Measurements from ENCODE around the gene ATG10. TPM values are rescaled to one million over a fixed set of nuclear protein-coding genes. Genes with fewer than 3 reads are reported as not detected.
"Not testable (repeated sequence)": the region's sequence is repeated elsewhere in the genome, so short reads cannot be mapped to it uniquely, and the experiment has no call there.

ATG10 gene
- polyA plus RNA-seq, 6 donors from 2014 or later: 3.9 to 14.5 (median 6.5) TPM

DNA sequence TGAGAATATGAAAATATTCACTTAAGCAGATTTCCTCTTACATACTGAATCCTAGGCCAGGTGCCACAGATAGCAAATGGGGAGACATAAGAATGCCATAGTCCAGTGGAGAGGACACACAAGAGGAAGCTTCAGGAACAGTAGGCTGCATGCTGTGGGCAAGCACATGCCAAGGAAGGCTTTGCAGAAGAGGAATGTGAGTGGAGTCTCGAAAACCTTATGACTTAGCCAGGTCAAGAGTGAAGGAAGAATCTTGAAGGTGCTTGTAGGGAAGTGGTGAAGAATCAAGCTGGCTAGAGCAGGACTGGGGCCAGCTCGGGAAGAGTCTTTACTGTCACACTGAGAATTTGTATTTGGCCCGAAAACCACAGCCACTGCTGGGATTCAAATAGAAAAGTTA is 285.9 kb downstream of the ATG10 start:
- ATAC-seq (ENCODE audit: low read depth in 2 of 2) (no peak), DNase-seq (no peak)
- H3K4me1 Mint-ChIP-seq: no peaks in the 10 kb centered on the region
- no peaks in the 10 kb centered on the region for H3K36me3 Mint-ChIP-seq
- no peaks in the 10 kb centered on the region for H3K9me3 Mint-ChIP-seq
- no peaks in the 10 kb centered on the region for H3K27me3 Mint-ChIP-seq
- no peak overlapping the region for H3K4me3 Mint-ChIP-seq
- H3K27ac Mint-ChIP-seq: no peak overlapping the region

DNA sequence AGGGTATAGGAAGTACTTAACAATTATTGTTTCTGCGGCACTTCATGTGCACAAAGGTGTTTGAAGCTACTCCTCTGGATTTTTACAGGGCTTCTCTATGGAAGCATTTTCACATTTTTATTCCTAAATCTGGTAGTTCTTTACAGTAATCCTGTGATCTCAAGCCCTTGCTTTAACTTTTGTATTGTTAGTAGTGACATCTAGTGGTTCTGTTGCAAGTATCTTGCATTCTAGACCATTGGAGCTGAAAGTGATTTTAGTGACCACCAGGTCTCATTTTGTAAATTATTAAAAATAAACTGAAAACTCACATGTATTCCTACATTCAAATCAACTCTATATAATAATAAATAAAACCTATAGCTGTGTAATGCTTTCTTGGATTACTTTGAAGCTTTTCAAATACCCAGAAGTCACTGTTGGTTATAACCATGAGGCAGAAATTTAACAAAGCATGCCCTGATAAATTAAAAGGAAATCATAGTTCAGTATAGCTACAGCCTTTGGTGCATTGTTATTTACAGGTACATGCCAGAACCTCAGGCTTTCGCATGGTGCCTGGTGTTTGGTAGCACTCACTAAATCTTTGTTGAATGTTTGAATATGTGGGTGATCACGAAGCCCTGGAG is 287.5 kb downstream of the ATG10 start:
- Mint-ChIP-seq H3K27me3 (no peaks in the 10 kb centered on the region), H3K4me1 (no peaks in the 10 kb centered on the region), H3K27ac (no peak overlapping the region), H3K4me3 (no peak overlapping the region), H3K36me3 (no peaks in the 10 kb centered on the region), H3K9me3 (no peaks in the 10 kb centered on the region)
- no peak for DNase-seq
- ATAC-seq (ENCODE audit: low read depth in 2 of 2): no peak

DNA sequence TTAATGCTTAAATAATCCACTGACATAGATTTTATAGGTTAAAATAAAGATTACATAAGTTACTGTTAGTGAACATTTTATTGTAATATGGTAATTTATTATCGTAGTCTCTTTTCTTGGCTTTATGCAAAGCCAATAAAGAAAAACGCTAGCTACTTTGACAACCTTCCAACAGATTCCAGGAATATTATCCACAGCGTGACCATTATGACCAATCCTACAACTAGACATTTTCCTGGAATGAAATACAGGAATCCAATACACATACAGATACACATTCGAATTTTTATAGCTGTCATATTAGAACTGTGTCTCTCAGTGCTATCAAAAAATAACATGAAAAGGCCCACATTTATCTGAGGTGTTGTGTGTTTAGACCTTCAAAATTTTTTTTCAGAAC is 293.2 kb downstream of the ATG10 start:
- peaks cover 0 to 10% of the 10 kb centered on the region in 2 donors for H3K36me3 Mint-ChIP-seq
- H3K4me1 Mint-ChIP-seq: peaks cover 0 to 4% (median 0%) of the 10 kb centered on the region in 3 donors
- peaks cover 0 to 22% (median 10%) of the 10 kb centered on the region in 7 donors for H3K9me3 Mint-ChIP-seq
- ATAC-seq (ENCODE audit: low read depth in 2 of 2): no peak
- H3K4me3 Mint-ChIP-seq: no peak overlapping the region
- H3K27ac Mint-ChIP-seq: no peak overlapping the region
- H3K27me3 Mint-ChIP-seq: no peaks in the 10 kb centered on the region
- no peak for DNase-seq

DNA sequence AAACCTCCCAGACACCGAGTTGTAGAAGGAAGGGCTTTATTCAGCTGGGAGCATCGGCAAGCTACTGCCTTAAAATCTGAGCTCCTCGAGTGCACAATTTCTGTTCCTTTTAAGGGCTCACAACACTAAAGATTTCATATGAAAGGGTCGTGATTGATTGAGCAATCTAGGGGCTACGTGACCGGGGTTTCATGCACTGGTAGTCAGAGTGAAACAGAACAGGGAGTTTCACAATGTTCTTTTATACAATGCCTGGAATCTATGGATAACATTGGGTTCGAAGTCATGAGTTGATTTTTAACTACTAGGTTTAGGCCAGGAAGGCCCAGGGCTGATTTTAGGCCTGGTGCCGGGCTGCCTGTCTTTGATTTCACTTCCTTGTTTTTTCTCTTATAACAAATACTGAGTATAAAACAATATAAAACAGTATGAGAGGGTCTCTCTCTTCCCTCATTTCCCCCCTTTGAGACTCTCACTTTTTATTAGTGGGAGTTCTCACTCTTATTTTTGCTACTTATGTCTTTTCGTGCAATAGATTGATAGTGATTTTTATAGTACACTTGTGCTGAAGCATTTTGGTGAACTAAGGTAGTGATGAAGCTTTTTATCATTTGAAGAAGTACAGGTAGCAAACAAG is 295.6 kb downstream of the ATG10 start:
- not testable (repeated sequence) for DNase-seq; H3K27ac Mint-ChIP-seq; H3K4me1 Mint-ChIP-seq; ATAC-seq (ENCODE audit: low read depth in 2 of 2); H3K27me3 Mint-ChIP-seq; H3K36me3 Mint-ChIP-seq; H3K4me3 Mint-ChIP-seq
- peaks cover 0 to 22% (median 10%) of the 10 kb centered on the region in 7 donors for H3K9me3 Mint-ChIP-seq

DNA sequence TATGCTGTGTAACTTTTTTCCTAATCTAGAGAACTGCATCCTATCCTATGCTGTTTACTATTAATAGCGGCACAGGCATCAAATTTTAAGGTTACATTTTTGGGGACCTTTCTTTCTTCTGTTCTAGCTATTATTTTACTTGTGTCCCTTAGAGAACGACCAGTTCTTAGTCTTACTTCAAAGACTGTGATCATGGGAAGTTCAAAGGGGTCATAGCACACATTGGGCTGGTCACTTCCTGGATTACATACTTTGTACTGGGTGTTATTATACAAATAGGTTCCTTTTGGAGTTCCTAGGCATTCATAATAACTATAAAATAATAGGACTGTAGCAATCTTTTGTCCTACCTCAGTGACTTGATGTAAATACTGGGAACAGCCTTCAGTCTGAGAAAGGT is 297.5 kb downstream of the ATG10 start:
- not testable (repeated sequence) for DNase-seq; H3K27ac Mint-ChIP-seq; ATAC-seq (ENCODE audit: low read depth in 2 of 2); H3K27me3 Mint-ChIP-seq; H3K4me3 Mint-ChIP-seq
- H3K9me3 Mint-ChIP-seq: peaks cover 0 to 22% (median 10%) of the 10 kb centered on the region in 7 donors
- peaks cover 16 to 25% (median 23%) of the 10 kb centered on the region in 3 donors for H3K4me1 Mint-ChIP-seq
- H3K36me3 Mint-ChIP-seq: peaks cover 14 to 17% of the 10 kb centered on the region in 2 donors

DNA sequence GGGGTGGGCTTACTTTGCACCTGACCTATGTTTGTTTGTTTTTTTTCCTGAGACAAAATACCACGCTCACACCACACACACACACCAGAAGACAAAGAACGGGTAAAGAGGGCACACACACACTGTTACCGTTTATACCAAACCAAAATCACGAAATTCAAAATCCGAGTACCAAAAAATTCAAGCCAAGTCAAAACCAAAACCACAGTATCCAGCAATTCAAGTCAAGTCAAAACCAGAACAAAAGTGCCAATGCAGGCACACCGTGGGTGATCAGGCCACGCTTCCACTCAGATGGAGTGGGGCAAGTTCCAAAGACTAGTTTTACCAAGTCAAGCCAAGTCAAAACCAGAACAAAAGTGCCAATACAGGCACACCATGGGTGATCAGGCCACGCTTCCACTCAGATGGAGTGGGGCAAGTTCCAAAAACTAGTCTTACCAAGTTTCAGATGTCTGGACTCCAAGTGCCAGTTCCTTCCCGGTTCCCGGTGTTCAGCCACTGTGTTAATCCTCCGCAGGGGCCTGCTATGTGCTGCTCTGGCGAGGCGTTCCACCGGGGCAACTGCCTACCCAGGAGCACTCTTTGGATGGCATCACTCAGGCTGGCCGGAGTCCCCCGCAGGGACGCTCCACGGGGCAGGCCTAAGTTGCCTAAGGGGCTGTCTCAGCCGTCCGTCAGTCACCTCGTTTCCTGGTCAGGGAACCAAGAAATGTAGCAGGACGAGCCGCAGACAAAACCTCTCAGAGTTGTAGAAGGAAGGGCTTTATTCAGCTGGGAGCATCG is 300.9 kb downstream of the ATG10 start:
- H3K4me1 Mint-ChIP-seq: peaks cover 31 to 46% (median 45%) of the 10 kb centered on the region in 3 donors

DNA sequence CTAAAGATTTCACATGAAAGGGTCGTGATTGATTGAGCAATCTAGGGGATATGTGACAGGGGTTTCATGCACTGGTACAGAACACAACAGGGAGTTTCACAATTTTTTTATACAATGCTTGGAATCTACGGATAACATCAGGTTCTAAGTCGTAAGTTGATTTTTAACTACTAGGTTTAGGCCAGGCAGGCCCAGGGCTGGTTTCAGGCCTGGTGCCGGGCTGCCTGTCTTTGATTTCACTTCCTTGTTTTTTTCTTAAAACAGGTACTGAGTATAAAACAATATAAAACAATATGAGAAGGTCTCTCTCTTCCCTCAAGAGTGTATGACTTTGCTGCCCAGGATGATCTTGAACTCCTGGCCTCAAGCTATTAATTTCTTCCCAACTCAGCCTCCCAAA is 301.6 kb downstream of the ATG10 start:
- DNase-seq (peak; percentile 56), ATAC-seq (ENCODE audit: low read depth in 2 of 2) (peak in 1 of 2 donors; percentile 2)
- peak overlapping the region; percentile 72 to 99 (median 93) for H3K27ac Mint-ChIP-seq
- peak overlapping the region in 7 of 8 donors; percentile 15 to 76 (median 64) for H3K4me3 Mint-ChIP-seq
- peaks cover 35 to 50% (median 49%) of the 10 kb centered on the region in 3 donors for H3K4me1 Mint-ChIP-seq
- not testable (repeated sequence) for H3K27me3 Mint-ChIP-seq, H3K9me3 Mint-ChIP-seq
- H3K36me3 Mint-ChIP-seq: peaks cover 28 to 31% of the 10 kb centered on the region in 2 donors

More for the DNA sequence above, 300.9 kb downstream of the ATG10 start:
- Mint-ChIP-seq H3K9me3 (peaks cover 0 to 11% (median 2%) of the 10 kb centered on the region in 7 donors), H3K4me3 (peak overlapping the region in 3 of 8 donors; percentile 47 to 76 (median 56)), H3K27ac (peak overlapping the region; percentile 72 to 99 (median 93)), H3K36me3 (peaks cover 28 to 32% of the 10 kb centered on the region in 2 donors)
- H3K27me3 Mint-ChIP-seq; DNase-seq; ATAC-seq (ENCODE audit: low read depth in 2 of 2): not testable (repeated sequence)

DNA sequence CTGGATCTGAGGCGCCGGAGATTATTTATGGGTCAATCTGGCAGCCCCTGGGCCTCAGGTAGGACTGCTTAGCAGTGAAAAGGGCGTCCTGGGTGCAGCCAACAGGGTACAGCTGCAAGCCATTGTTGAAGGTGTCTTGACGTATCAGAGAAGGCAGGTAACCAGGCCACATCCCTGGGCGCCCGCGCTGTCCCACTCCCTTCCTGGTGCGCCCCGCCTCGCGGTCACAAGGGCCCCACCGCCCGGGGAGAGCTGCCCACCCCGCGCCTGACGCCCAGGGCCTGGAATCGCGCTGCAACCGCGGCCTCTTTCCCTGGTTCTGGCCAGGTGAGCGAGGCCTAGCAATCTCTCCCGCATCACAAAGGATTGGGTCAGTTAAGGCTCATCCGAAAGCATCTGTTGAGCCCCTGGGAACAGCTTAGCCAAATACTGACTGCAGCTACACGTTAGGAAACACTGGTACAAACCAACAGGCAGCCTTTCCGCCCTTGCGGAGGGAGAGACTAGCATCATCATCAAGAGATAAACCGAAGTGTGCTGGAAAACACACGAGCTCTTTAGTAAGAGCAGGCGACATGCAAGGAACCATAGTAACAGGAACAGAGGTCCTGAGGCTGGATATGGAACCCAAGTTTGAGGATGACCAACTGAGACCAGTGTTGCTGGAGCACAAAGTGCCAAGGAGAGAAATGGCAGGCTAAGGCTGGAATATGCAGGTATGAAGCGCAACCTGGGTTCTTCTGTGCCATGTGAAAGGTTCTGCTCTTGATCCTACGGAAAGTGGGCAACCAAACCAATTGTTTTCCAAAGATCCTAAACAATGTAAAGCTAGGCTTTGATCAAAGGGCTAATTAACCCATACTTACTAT is 302.8 kb downstream of the ATG10 start:
- Mint-ChIP-seq H3K9me3 (peaks cover 0 to 2% (median 0%) of the 10 kb centered on the region in 7 donors), H3K36me3 (peaks cover 22 to 28% of the 10 kb centered on the region in 2 donors), H3K27me3 (no peaks in the 10 kb centered on the region), H3K27ac (peak overlapping the region in 5 of 6 donors; percentile 64 to 95 (median 92)), H3K4me1 (peaks cover 42 to 59% (median 57%) of the 10 kb centered on the region in 3 donors), H3K4me3 (peak overlapping the region in 3 of 8 donors; percentile 20 to 68 (median 67))
- ATAC-seq (ENCODE audit: low read depth in 2 of 2) (no peak), DNase-seq (no peak)

DNA sequence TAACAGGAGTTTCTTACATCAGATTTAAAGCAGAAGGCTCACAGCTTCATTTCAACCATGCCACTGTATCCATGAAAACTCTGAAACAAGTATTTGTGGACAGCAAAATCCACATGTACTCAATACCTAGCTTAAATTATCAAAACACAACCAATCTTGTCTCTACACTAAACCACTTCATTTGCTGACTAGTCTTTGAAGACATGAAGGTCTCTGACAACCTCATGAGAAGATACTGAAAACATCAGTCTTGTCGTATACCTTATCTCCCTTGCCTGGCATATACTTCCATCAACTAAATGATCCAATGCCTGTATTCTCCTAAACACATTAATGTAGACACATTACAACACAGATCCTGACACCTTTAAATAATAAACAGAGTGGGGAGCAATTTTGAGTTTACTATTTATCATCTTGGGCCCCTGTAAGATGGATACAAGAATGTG is 303.4 kb downstream of the ATG10 start:
- H3K4me3 Mint-ChIP-seq: peak overlapping the region in 3 of 8 donors; percentile 1 to 67 (median 22)

DNA sequence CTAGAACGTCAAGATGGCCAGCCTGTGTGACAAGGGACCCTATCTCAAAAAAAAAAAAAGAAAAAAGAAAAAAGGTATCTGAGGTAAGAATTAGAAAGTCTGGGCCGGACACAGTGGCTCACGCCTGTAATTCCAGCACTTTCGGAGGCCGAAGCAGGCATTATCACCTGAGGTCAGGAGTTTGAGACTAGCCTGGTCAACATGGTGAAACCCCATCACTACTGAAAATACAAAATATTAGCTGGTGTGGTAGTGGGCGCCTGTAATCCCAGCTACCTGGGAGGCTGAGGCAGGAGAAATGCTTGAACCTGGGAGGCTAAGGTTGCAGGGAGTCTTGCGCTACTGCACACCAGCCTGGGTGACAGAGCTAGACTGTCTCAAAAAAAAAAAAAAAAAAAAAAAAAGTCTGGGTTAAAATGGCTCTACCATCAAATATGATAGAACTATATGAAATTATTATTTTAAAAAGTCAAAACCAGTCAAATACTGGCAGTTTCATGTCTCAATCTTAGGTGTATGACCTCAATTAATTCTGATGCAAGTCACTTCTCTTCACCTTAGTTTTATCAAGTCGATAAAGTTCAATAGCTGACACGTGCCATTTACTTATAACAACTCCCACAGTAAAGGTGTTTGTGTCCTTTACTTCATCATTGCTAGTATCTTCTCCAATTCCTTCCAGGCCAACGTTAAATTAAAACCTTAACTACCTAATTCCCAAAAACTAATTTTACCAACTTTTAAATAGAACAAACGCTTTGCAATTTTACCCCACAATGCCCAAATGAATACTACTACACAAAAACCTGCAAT is 305.2 kb downstream of the ATG10 start:
- Mint-ChIP-seq H3K9me3 (peaks cover 0 to 2% (median 0%) of the 10 kb centered on the region in 7 donors), H3K36me3 (peaks cover 22 to 28% of the 10 kb centered on the region in 2 donors), H3K4me3 (peak overlapping the region; percentile 93 to 98 (median 97)), H3K27me3 (no peaks in the 10 kb centered on the region), H3K27ac (peak overlapping the region; percentile 67 to 98 (median 93)), H3K4me1 (peaks cover 47 to 71% (median 53%) of the 10 kb centered on the region in 3 donors)
- ATAC-seq (ENCODE audit: low read depth in 2 of 2) (no peak), DNase-seq (no peak)

More for the DNA sequence above, 303.4 kb downstream of the ATG10 start:
- DNase-seq: no peak
- H3K4me1 Mint-ChIP-seq: peaks cover 46 to 64% (median 53%) of the 10 kb centered on the region in 3 donors
- peak overlapping the region in 2 of 6 donors; percentile 16 to 92 for H3K27ac Mint-ChIP-seq
- peaks cover 0 to 2% (median 0%) of the 10 kb centered on the region in 7 donors for H3K9me3 Mint-ChIP-seq
- no peaks in the 10 kb centered on the region for H3K27me3 Mint-ChIP-seq
- H3K36me3 Mint-ChIP-seq: peaks cover 22 to 28% of the 10 kb centered on the region in 2 donors
- ATAC-seq (ENCODE audit: low read depth in 2 of 2): no peak

DNA sequence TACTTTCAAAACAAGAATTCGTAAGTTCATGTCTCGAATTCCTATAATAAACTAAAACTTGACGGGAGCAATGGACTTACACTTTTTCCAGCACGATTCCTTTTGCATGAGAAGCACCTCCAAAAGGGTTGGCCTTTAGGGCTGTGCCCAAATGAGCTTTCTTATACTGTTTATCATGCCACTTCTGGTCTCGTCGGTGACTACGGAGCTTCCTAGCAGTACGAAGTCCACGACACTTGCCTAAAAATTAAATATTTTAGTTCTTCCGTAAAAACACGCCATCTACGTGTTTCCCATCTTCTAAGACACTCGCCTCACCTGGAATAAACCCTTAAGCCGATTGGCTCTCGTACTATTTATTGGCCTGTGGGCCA is 305.8 kb downstream of the ATG10 start:
- H3K36me3 Mint-ChIP-seq: peaks cover 22 to 23% of the 10 kb centered on the region in 2 donors
- H3K4me1 Mint-ChIP-seq: peaks cover 45 to 66% (median 50%) of the 10 kb centered on the region in 3 donors
- peak overlapping the region; percentile 75 to 98 (median 95) for H3K27ac Mint-ChIP-seq
- H3K27me3 Mint-ChIP-seq: no peaks in the 10 kb centered on the region
- peaks cover 0 to 2% (median 0%) of the 10 kb centered on the region in 7 donors for H3K9me3 Mint-ChIP-seq
- no peak for DNase-seq
- H3K4me3 Mint-ChIP-seq: peak overlapping the region; percentile 93 to 98 (median 97)
- ATAC-seq (ENCODE audit: low read depth in 2 of 2): peak; percentile 0 to 1

Measured in naive B cell (primary cell).